Urinary bladder (tissue), 4 donors: ENCODE results near the gene ZNF74. TPM values are rescaled to one million over a fixed set of nuclear protein-coding genes. Genes with fewer than 3 reads are reported as not detected.
"Not testable (repeated sequence)": the region's sequence is repeated elsewhere in the genome, so short reads cannot be mapped to it uniquely, and the experiment has no call there.

Source experiments
- DNase-seq: peaks from one replicate; pipeline ENCODE4 v3.0.0-alpha.2; 2015; ENCODE audit errors: extremely low spot score
- H3K27ac ChIP-seq: one replicate; pipeline ENCODE4 v1.5.1; 2013; ENCODE audit warnings: low read depth, mild to moderate bottlenecking, moderate library complexity
- H3K36me3 ChIP-seq: one replicate; pipeline ENCODE4 v1.6.1; 2013; ENCODE audit warnings: mild to moderate bottlenecking, moderate library complexity; ENCODE audit not compliant: insufficient read depth
- H3K4me1 ChIP-seq: one replicate; pipeline ENCODE4 v1.6.1; 2013; ENCODE audit warnings: mild to moderate bottlenecking, moderate library complexity; ENCODE audit not compliant: insufficient read depth
- H3K4me3 ChIP-seq: one replicate; pipeline ENCODE4 v1.5.1; 2013; ENCODE audit warnings: low read depth, low read length
- WGBS: extraction: QIAGEN DNeasy Blood & Tissue Kit; methylation state at CpG from one replicate; pipeline ENCODE4 v1.1.7; 2013; 5-methylcytosine and 5-hydroxymethylcytosine counted together
- polyA plus RNA-seq: library from polyadenylated mRNA; stranded (reverse); fragments of 200-250 nt; gene quantifications from one replicate; pipeline ENCODE4 v1.2.3, GENCODE V29; 2013
- total RNA-seq: library from RNA; depleted of rRNA; stranded (reverse); fragments of >200 nt; gene quantifications from one replicate; pipeline ENCODE4 v1.2.3, GENCODE V29; 2014
- donor health status: healthy with polysubstance abuse.
- donor health status: healthy.

Gene ZNF74
- total and polyA plus RNA-seq, 2 donors, result 9.3 to 9.7 TPM

GRCh38 chr22:20439556-20439927 lies 45.6 kb downstream of the ZNF74 start:
- H3K4me1 ChIP-seq, result no peaks in the 10 kb centered on the region
- H3K36me3 ChIP-seq, result no peaks in the 10 kb centered on the region
- DNase-seq, result no peak
- H3K4me3 ChIP-seq, result no peak overlapping the region
- WGBS, result 89% methylated on average over 4 of the region's 4 CpGs
- H3K27ac ChIP-seq, result no peak overlapping the region

- Histone ChIP-seq H3K4me3 (no peak overlapping the region), H3K27ac (no peak overlapping the region), H3K36me3 (no peaks in the 10 kb centered on the region), H3K4me1 (no peaks in the 10 kb centered on the region)
- DNase-seq, result no peak
- WGBS, result 94% methylated on average over 5 of the region's 5 CpGs
Observed at GRCh38 chr22:20439928-20440575, 46.1 kb downstream of the ZNF74 start.

GRCh38 chr22:20440637-20441591 lies 47.0 kb downstream of the ZNF74 start:
- Histone ChIP-seq H3K4me3 (no peak overlapping the region), H3K4me1 (no peaks in the 10 kb centered on the region), H3K36me3 (no peaks in the 10 kb centered on the region), H3K27ac (no peak overlapping the region)
- WGBS, result 74% methylated on average over 13 of the region's 13 CpGs
- no peak for DNase-seq

GRCh38 chr22:20441631-20442484 lies 47.9 kb downstream of the ZNF74 start:
- Histone ChIP-seq H3K27ac (no peak overlapping the region), H3K4me1 (no peaks in the 10 kb centered on the region), H3K4me3 (no peak overlapping the region), H3K36me3 (no peaks in the 10 kb centered on the region)
- DNase-seq, result no peak
- 73% methylated on average over 21 of the region's 21 CpGs for WGBS

DNA sequence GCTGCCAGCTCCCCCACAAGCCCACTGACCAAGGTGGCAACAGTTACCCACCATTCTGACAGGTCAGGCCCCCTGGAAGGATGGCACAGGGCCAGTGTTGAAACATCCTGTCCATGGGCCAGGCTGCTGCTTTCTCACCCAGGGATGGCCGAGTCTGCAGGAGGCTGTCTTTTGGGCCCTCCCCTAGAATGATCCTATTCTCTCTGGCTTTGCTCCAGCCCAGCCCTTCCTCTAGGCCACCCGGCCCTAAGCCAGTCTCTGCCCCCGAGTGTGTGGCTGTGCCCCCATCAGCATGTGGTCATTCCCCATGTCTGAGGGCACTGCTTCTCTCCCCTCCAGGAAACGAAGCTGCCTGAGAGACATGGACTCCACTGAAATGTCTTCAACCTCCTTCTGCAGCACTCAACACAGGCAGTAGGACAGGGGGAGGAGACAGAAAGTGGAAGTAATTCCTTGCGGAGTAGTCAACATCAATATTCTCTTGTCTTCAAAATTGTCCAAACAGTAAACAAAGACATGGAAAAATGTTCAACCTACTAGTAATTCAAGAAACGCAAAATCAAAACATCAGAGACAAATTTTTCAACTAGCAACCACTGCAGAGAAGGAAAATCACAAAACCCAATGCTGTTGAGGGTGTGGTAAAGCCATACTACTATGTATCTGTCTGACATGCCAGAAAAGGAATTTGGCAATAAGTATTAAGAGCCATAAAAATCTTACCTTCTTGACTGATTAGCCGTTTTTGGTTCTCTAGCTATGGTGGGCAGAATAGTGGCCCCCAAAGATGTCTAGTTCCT lies 48.7 kb downstream of the ZNF74 start:
- Histone ChIP-seq H3K4me3 (no peak overlapping the region), H3K4me1 (no peaks in the 10 kb centered on the region), H3K27ac (no peak overlapping the region), H3K36me3 (no peaks in the 10 kb centered on the region)
- WGBS, result 70% methylated on average over 7 of the region's 7 CpGs
- no peak for DNase-seq

GRCh38 chr22:20444325-20444724 lies 50.4 kb downstream of the ZNF74 start:
- Histone ChIP-seq H3K4me1 (no peaks in the 10 kb centered on the region), H3K27ac (no peak overlapping the region), H3K36me3 (no peaks in the 10 kb centered on the region), H3K4me3 (no peak overlapping the region)
- DNase-seq, result no peak
- WGBS, result 98% methylated on average over 4 of the region's 4 CpGs

- Histone ChIP-seq H3K4me1 (no peaks in the 10 kb centered on the region), H3K36me3 (no peaks in the 10 kb centered on the region), H3K4me3 (no peak overlapping the region), H3K27ac (no peak overlapping the region)
- WGBS, result 94% methylated on average over 21 of the region's 21 CpGs
- DNase-seq, result no peak
Observed at GRCh38 chr22:20446383-20446970, 52.5 kb downstream of the ZNF74 start.

- Histone ChIP-seq H3K4me1 (no peaks in the 10 kb centered on the region), H3K36me3 (no peaks in the 10 kb centered on the region), H3K27ac (no peak overlapping the region), H3K4me3 (no peak overlapping the region)
- DNase-seq, result no peak
- 88% methylated on average over 5 of the region's 5 CpGs for WGBS
Observed at GRCh38 chr22:20448630-20449029, 54.7 kb downstream of the ZNF74 start.

- H3K27ac ChIP-seq, result no peak overlapping the region
Observed at GRCh38 chr22:20449819-20450550, 56.0 kb downstream of the ZNF74 start.

DNA sequence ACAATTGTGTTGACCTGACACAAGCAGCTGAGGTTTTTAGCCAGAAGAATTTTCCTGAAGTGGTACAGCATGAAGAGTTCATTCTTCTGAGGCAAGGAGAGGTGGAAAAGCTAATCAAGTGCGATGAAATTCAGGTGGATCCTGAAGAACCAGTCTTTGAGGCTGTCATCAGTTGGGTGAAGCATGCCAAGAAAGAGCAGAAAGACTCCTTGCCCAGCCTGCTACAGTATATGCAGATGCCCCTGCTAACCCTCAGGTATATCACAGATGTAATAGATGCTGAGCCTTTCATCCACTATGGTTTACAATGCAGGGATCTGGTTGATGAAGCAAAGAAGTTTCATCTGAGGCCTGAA lies 56.6 kb downstream of the ZNF74 start:
- DNase-seq, result no peak
- H3K4me3 ChIP-seq, result no peak overlapping the region
- H3K4me1 ChIP-seq, result no peaks in the 10 kb centered on the region
- WGBS, result 100% methylated on average over 1 of the region's 1 CpG
- H3K27ac ChIP-seq, result no peak overlapping the region
- H3K36me3 ChIP-seq, result no peaks in the 10 kb centered on the region

More at GRCh38 chr22:20449819-20450550, 56.0 kb downstream of the ZNF74 start:
- Histone ChIP-seq H3K4me3 (no peak overlapping the region), H3K36me3 (no peaks in the 10 kb centered on the region), H3K4me1 (no peaks in the 10 kb centered on the region)
- DNase-seq, result no peak
- WGBS, result 93% methylated on average over 19 of the region's 19 CpGs

DNA sequence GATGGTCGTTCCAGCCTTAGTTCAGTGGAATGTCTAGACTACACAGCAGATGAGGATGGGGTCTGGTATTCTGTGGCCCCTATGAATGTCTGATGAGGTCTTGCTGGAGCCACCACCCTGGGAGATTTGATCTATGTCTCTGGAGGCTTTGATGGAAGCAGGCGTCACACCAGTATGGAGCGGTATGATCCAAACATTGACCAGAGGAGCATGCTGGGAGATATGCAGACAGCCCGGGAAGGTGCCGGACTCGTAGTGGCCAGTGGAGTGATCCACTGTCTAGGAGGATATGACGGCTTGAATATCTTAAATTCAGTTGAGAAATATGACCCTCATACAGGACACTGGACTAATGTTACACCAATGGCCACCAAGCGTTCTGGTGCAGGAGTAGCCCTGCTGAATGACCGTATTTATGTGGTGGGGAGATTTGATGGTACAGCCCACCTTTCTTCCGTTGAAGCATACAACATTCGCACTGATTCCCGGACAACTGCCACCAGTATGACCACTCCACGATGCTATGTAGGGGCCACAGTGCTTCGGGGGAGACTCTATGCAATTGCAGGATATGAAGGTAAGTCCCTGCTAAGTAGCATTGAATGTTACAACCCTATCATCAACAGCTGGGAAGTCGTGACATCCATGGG lies 57.3 kb downstream of the ZNF74 start:
- H3K36me3 ChIP-seq, H3K27ac ChIP-seq, H3K4me1 ChIP-seq, H3K4me3 ChIP-seq, DNase-seq: not testable (repeated sequence)
- 94% methylated on average over 15 of the region's 15 CpGs for WGBS

DNA sequence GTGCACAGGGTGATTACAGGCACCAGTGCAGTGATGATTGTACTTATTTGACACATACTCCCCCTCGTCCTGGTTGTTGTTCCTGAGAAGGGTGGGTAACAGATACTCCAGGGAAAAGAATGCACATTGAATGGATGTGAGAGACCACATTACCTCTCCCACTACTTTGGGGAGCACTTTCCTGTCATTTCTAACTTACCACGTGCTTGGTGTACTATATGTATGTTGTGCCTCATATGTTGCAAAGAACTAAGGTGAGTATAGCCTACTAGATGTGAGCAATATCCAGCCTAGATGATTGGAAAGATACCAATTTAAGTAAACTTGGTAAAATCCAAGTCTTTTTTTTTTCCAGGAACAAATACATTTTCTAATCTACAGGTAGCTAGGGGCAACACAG lies 58.0 kb downstream of the ZNF74 start:
- WGBS, result 71% methylated on average over 2 of the region's 2 CpGs

More for the DNA sequence above, 58.0 kb downstream of the ZNF74 start:
- H3K36me3 ChIP-seq, result no peaks in the 10 kb centered on the region
- no peak overlapping the region for H3K4me3 ChIP-seq
- H3K27ac ChIP-seq, result no peak overlapping the region
- H3K4me1 ChIP-seq, result no peaks in the 10 kb centered on the region
- no peak for DNase-seq
